NCI-H526 treated with DMSO at 0.1 percent for 48 hours (cell line): ENCODE measurements around the gene PPARD.

ENCODE experiments used
- DNase-seq: peaks from one replicate; lab custom pipeline; 2025; lab: John Stamatoyannopoulos, UW

Gene PPARD

DNA sequence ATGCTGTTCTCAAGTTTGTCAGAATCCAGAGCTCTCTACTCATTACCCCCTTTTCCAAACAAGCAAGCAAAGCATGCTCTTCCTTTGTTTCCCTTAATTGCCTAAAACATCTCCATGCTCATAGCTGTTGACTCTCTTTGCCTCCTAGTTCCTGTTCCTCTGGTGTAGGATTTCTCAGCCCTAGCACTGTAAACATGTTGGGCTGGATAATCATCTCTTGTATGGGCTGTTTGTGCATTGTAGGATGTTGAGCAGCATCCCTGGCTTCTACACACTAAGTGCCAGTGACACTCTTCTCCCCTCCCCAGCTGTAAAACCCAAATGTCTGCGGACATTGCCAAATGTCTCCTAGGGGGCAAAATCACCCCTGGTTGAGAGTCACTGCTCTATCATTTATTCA is 14.0 kb downstream of the PPARD start:
- DNase-seq, result no peak

- DNase-seq, result no peak
Observed at GRCh38 chr6:35357677-35358076, 15.3 kb downstream of the PPARD start.

DNA sequence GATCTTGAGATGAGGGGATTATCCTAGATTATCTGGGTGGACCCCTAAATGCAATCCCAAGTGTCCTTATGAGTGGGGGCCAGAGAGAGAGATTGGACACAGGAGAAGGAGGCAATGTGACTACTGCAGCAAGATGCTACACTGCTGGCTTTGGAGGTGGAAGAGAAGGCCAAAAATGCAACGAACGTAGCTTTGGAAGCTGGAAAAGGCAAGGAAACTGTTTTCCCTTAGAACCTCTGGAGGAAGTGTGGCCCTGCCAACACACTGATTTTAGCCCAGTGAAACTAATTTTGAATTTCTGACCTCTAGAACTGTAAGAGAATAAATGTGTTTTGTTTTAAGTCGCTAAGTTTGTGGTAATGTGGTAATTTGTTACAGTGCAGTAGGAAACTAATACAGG is 15.7 kb downstream of the PPARD start:
- DNase-seq, result no peak

DNA sequence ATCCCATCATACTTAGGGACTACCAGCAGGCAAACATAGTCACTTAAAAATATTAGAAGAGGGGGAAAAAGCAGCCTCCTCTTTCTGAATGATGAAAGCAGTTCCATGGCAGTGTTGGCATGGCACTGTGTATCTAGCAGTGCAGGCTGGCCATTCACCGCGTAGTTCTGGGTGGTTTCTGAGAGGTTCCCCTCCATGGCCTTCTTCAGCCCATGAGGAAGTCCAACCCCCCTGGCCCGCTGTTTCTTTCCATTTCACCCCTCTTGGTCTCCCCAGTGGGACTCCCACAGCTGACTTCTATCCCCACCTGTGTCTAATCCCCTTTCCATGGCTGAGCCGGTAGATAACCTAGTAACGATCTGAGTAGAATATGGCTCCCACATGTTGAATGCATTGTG is 17.0 kb downstream of the PPARD start:
- no peak for DNase-seq

DNA sequence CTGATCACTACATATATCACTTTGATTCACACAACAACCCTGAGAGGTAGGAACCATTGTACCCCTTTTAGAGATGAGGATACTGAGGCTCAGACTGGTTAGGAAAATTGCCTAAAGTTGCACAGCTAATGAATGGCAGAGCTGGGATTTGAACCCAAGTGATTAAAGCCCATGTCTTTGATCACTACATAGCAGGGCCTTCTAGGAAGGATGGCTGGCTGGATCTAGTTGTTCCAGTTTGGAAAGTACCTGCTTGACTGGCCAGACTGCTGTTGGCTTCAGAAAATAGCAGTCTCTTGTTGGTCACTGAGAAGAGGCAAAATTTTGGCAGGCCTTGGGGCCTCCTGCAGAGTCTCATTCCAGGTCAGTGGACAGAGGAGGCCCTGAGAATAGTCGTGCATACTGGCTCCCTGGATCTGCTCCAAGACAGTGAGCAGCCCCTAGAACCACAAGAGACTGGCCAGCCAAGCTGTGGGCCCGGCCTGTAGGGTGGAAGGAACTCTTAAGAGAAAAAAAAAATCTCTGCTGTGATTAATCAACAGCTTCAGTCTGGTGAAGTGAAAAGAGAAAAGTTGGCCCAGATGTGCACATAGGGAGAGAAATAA is 17.5 kb downstream of the PPARD start:
- DNase-seq, result no peak

GRCh38 chr6:35360349-35361138 is 18.2 kb downstream of the PPARD start:
- DNase-seq, result no peak

DNA sequence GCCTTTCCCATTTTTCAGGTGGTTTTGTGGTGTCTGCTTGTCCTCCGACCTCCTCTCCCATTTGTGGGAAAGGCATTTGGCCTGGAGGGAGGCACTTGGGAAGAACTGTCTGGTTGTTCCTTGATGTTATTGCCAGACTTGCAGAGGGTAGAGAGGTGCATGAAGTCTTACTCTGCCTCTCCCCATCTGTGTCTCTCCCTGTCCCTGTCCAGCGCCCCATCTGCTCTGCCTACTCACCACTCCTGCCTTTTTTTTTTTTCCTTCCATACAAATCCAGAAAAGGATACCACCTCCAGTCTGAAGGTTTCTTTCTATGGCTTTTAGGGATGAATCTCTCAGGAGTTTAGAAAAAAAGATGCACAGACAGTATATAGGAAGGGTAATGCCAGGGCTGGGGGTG is 19.8 kb downstream of the PPARD start:
- DNase-seq, result no peak

GRCh38 chr6:35363293-35363750 is 21.0 kb downstream of the PPARD start:
- DNase-seq, result no peak

- no peak for DNase-seq
Observed at GRCh38 chr6:35365594-35366203, 23.3 kb downstream of the PPARD start.

GRCh38 chr6:35366204-35366596 is 23.8 kb downstream of the PPARD start:
- no peak for DNase-seq

- no peak for DNase-seq
Observed at GRCh38 chr6:35367646-35368037, 25.3 kb downstream of the PPARD start.

DNA sequence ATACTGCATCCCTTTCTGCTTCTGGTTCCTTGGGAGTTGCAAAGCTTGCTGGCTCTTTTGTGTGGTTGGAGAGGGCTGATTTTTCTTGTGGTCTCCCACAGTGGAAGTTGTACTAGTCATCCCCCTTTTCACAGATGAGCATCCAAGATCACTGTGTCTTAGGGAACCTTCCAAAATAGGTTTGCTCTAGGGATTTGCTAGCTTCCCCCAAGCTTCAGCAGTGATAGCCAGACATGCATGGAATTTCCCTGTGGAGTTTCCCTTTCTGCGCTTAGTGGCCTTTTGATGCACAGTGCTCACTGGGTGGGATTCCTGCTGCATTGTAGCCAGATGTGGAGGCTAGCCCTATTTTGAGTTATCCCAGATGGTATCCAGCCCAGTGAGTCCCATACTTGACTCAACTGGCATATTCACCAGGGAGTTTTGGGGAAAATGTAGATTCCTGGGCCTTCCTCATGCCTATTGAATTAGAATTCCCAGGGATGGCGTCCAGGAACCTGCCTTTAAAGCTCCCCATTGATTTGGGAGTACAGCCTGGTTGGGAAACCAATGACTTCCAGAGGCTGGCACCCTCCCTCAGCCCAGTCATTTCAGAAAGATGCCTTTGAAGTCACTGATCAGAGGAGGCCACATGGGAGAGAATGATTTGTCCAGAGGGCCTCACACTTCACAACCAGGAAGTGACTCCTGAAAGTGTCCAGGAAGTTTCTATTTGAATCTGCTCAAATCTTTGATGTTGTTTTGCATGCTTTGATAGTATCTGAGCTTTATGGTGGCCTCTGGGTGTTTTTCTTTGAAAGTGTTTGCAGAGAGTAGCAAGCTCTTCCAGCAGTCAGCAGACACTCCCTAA is 25.9 kb downstream of the PPARD start:
- no peak for DNase-seq

GRCh38 chr6:35370124-35370741 is 27.9 kb downstream of the PPARD start:
- no peak for DNase-seq

DNA sequence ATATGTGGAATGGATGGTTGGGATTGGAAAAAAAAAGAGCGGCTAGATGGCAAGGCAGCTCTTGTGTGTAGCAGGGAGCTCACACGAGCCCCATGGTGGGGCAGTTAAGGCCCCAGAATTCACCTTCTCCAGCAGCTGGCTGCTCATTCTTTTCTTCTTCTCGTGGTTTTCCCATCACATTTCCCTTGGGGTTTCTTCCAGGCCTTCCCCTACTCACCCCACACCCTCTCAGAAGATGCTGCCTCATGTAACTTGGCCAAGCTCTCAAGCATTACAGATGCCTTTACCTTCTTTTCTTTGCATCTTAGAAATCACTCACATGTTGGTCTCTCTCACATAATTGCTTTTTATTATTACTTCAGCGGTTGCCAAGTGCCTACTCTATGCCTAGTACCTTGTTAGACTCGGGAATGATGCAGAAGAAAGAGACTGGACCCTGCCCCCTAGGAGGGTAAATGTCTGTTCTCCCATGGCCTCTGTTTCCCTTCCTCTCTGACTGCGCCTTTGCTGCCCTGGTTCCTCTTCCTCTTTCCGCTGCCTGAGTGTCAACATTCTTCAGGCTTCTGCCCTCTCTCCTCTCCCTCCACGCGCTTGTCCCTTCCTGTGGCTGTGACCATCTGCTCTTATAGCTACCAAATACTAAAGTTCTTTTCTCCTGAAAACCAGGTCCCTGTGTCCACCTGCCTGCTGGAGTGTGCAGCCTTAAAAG is 28.6 kb downstream of the PPARD start:
- no peak for DNase-seq

DNA sequence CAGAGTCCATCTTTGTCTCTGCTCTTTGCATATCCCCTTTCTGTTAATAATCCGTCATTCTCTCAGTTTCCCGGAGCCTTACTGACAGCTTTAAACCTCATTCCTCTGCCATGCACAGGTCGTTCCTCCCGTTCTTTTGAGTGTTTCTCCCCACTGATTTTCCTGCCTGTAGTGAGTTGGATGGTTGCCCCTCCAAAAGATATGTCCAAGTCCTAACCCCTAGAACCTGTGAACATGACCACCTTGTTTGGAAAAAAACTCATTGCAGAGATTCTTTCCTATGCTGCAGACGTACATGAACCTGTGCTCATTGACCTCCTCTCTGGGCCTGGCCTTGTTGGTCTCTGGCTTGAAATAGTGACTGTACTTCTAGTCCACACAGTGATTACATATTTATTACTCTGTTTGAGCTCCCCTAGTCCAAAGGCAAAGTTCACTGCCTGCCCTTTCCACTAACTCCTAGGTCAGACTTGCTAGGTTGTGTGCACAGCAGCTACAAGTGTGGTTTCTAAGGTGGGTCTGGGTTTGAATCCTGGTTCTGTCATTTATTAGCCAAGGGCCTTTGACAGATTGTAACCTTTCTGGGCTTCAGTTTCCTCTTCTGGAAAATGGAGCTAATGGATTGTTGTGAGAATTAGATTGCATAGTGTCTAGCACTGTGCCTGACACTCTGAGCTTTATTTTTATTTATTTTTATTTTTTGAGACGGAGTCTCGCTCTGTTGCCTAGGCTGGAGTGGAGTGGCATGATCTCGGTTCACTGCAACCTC is 29.3 kb downstream of the PPARD start:
- no peak for DNase-seq

GRCh38 chr6:35372633-35373032 is 30.3 kb downstream of the PPARD start:
- no peak for DNase-seq

DNA sequence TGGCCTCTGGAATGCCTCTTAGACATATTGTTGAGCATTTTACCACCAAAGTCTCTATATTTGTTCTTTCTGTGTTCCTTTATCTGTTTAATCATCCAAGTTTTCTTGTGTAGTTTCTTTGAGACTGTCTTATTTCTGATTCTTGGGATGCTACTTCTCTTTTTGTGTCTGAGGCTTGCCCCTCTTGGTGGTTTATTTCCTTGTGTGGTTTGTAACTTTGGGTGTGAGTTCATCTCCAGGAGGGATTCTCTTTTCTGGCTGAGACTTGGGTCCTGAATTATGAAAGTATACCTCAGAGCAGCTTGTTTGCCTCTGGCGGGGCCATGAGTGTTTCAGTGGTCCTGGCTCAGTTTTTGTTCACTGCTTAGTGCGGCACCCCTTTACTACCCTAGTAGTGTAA is 33.9 kb downstream of the PPARD start:
- DNase-seq, result no peak

DNA sequence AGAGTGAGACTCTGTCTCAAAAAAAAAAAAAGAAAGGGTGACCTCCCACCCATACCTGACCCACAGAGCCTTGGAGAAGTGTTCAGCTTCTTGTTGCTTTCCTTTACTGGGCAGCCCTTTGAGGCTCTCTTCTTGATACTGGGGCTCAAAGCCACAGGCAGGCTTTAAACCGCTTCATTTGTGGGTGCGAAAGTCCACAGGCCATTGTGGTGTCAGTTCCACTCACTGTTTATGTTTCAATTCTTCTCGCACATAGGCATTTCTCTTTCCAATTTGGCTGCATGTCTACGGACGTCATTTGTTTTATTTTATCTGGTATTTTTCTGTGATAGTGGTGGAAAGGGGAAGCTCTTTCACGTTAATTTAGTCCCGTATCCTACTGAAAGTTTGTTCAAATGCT is 34.6 kb downstream of the PPARD start:
- no peak for DNase-seq

- DNase-seq, result no peak
Observed at GRCh38 chr6:35378261-35378660, 35.9 kb downstream of the PPARD start.

- DNase-seq, result no peak
Observed at GRCh38 chr6:35381132-35381531, 38.8 kb downstream of the PPARD start.

DNA sequence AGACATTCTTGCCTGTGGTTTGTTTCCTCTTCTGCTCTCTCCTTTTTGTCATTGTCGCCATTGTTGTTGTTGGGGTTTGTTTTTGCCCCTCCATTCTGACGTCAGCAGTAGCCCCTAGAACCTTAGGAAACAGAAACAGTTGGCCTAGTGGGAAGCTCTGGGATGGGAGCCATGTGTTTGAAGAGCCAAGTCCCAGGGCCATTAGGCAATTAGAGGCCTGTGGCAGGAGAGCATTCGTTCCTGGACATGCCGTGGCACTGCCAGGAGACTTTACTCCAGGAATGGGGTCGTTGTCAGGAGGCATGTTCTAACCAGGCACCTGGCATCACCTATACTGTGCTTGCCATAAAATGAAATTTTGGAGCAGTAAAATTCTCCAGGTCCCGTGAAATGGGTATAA is 39.7 kb downstream of the PPARD start:
- DNase-seq, result no peak
